OCI-LY1 (cell line): ENCODE results near the gene TTC28.

Experiments
- CTCF ChIP-seq: fragments of 200-600 bp; sonication (generic), shearing (Covaris generic); IDR thresholded peaks from 2 replicates; pipeline ENCODE4 v1.5.1; 2017; ENCODE audit warnings: mild to moderate bottlenecking, antibody characterized with exemption, low read length, moderate library complexity, mixed read lengths
- EZH2 ChIP-seq: fragments of 200-600 bp; sonication (generic), shearing (Covaris generic); IDR thresholded peaks from 2 replicates; pipeline ENCODE4 v1.8.0; 2017; ENCODE audit warnings: borderline replicate concordance, mixed run types, mild to moderate bottlenecking, antibody characterized with exemption, low read length, moderate library complexity, mixed read lengths

- TF ChIP-seq CTCF (no peak), EZH2 (no peak)
Observed at GRCh38 chr22:28208036-28208435, 471.6 kb downstream of the TTC28 start.
